AG04450 (cell line): Measurements from ENCODE around the gene KRT10. TPM values are rescaled to one million over a fixed set of nuclear protein-coding genes. Genes with fewer than 3 reads are reported as not detected.

Experiments used
- CTCF ChIA-PET: fragments of 300-600, 350-600 bp; formaldehyde crosslinking; extraction: SDS; loops from one replicate; lab custom pipeline; 2022; ENCODE audit warnings: antibody characterized with exemption, inconsistent platforms; lab: Charles Lee
- POLR2A ChIA-PET: fragments of 350-600 bp; formaldehyde crosslinking; extraction: SDS; loops from one replicate; lab custom pipeline; 2021; ENCODE audit warnings: antibody characterized with exemption, inconsistent platforms; lab: Yijun Ruan, JAX
- DNase-seq: peaks from one replicate; pipeline ENCODE4 v3.0.0-alpha.2; 2011; ENCODE audit warnings: low read depth, low spot score
- H3K27ac ChIP-seq: one replicate; pipeline ENCODE4 v1.5.1; 2012; ENCODE audit warnings: low read depth, low read length, control low read depth
- H3K27me3 ChIP-seq: one replicate; pipeline ENCODE4 v1.6.0; 2012; ENCODE audit warnings: low read length; ENCODE audit not compliant: control insufficient read depth, insufficient read depth
- H3K4me3 ChIP-seq: 2 replicates; pipeline ENCODE4 v1.5.1; 2011; ENCODE audit warnings: mild to moderate bottlenecking, low read depth, low read length, control low read depth
- H3K9me3 ChIP-seq: 2 replicates; pipeline ENCODE4 v1.5.1; 2012; ENCODE audit warnings: low read length; ENCODE audit not compliant: control insufficient read depth, insufficient read depth
- CTCF ChIP-seq: IDR thresholded peaks from 2 replicates; pipeline ENCODE4 v1.5.1; 2011; ENCODE audit warnings: low read depth, low read length, control low read depth, inconsistent platforms
- polyA minus RNA-seq: library from RNA; depleted of rRNA, polyadenylated mRNA; stranded (reverse); fragments of >200 nt; gene quantifications from 2 replicates; pipeline ENCODE4 v1.2.3, GENCODE V29; 2011; rRNA and poly(A)+ RNA removed
- polyA plus RNA-seq: library from polyadenylated mRNA; depleted of rRNA; stranded (reverse); fragments of >200 nt; gene quantifications from 2 replicates; pipeline ENCODE4 v1.2.3, GENCODE V29; 2011; rRNA removed

KRT10 gene
- polyA plus RNA-seq = 35.4 and 35.8 TPM in 2 replicates
- 0.69 and 2.0 TPM in 2 replicates for polyA minus RNA-seq

GRCh38 chr17:40822132-40822812, at the start of gene KRT10:
TSS of gene KRT10 (minus strand) at chr17:40822614. CDS start at chr17:40822585, 29 bp downstream.
- no peak for DNase-seq
- ChIA-PET POLR2A (no interaction called here), CTCF (interaction anchor here (1.1 to 1.9 kb wide), 3 partner anchors 727 to 841 kb away, joined by 3 to 9 read pairs (median 5); no protein-coding TSS in a partner anchor)
- no peak for TF ChIP-seq CTCF
- Histone ChIP-seq H3K4me3 (no peak within 1 kb of the TSS), H3K27ac (no peak within 1 kb of the TSS), H3K9me3 (no peaks in the 10 kb centered on the region), H3K27me3 (no peaks in the 10 kb centered on the region)

GRCh38 chr17:40871316-40871715, 48.9 kb upstream of the KRT10 start:
- CTCF ChIA-PET = interaction anchor here (0.5 to 2.2 kb wide), 5 partner anchors 13 to 777 kb away, joined by 3 to 19 read pairs (median 6); no protein-coding TSS in a partner anchor
- TF ChIP-seq CTCF = no peak

GRCh38 chr17:40870136-40870535, 47.7 kb upstream of the KRT10 start:
- H3K4me3 ChIP-seq = no peak overlapping the region
- DNase-seq = no peak
- no peak for TF ChIP-seq CTCF
- H3K9me3 ChIP-seq = no peaks in the 10 kb centered on the region
- no peak overlapping the region for H3K27ac ChIP-seq
- ChIA-PET CTCF (interaction anchor here (0.8 kb wide), 1 partner anchor 254 kb away, joined by 3 read pairs; no protein-coding TSS in a partner anchor), POLR2A (no interaction called here)
- H3K27me3 ChIP-seq = peaks cover 3% of the 10 kb centered on the region

More at GRCh38 chr17:40871316-40871715, 48.9 kb upstream of the KRT10 start:
- Histone ChIP-seq H3K27ac (no peak overlapping the region), H3K9me3 (no peaks in the 10 kb centered on the region), H3K27me3 (peaks cover 3% of the 10 kb centered on the region), H3K4me3 (no peak overlapping the region)
- POLR2A ChIA-PET = no interaction called here
- DNase-seq = no peak

- TF ChIP-seq CTCF = no peak
- ChIA-PET CTCF (interaction anchor here (0.6 to 1.3 kb wide), 4 partner anchors 30 to 796 kb away, joined by 3 to 7 read pairs (median 4); no protein-coding TSS in a partner anchor), POLR2A (no interaction called here)
- Histone ChIP-seq H3K9me3 (peaks cover 8% of the 10 kb centered on the region; the same call in 1 of the 2 replicates), H3K27ac (no peak within 1 kb of the TSS), H3K27me3 (peaks cover 3% of the 10 kb centered on the region), H3K4me3 (no peak within 1 kb of the TSS)
- DNase-seq = no peak
Measured at GRCh38 chr17:40866838-40867237, 44.4 kb upstream of the KRT10 start, which contains the start of gene KRT12. TSS of gene KRT12 (minus strand) at chr17:40867223. CDS start at chr17:40867186, 37 bp downstream.
